Activated naive CD4-positive, alpha-beta T cell treated with anti-CD3 and anti-CD28 coated beads for 36 hours (primary cell): ENCODE data around the gene TLN1. TPM values are rescaled to one million over a fixed set of nuclear protein-coding genes. Genes with fewer than 3 reads are reported as not detected.

Experiments
- CTCF ChIA-PET: fragments of 350-600 bp; sonication (Branson Sonifier 250); formaldehyde crosslinking; loops from one replicate; lab custom pipeline; 2021; ENCODE audit warnings: antibody characterized with exemption; lab: Charles Lee
- DNase-seq: peaks from one replicate; pipeline ENCODE4 v3.0.0-alpha.2; 2020
- H3K27ac Mint-ChIP-seq: one replicate; pipeline ENCODE4 v1.8.0; 2021; ENCODE audit warnings: mild to moderate bottlenecking, mixed read lengths
- H3K27me3 Mint-ChIP-seq: one replicate; pipeline ENCODE4 v1.8.0; 2021; ENCODE audit warnings: low read depth, mixed read lengths
- H3K36me3 Mint-ChIP-seq: one replicate; pipeline ENCODE4 v1.8.0; 2021; ENCODE audit warnings: low read depth, mixed read lengths
- H3K4me1 Mint-ChIP-seq: one replicate; pipeline ENCODE4 v1.8.0; 2021; ENCODE audit warnings: low read depth, mixed read lengths
- H3K4me3 Mint-ChIP-seq: one replicate; pipeline ENCODE4 v1.8.0; 2021; ENCODE audit warnings: mild to moderate bottlenecking, moderate library complexity, mixed read lengths
- H3K9me3 Mint-ChIP-seq: one replicate; pipeline ENCODE4 v1.8.0; 2021; ENCODE audit warnings: mixed read lengths
- intact Hi-C: fragments of 100-400 bp; cut with micrococcal nuclease; formaldehyde crosslinking; loops from one replicate; pipeline ENCODE4 v1.15.1; 2023
- total RNA-seq, 2 experiments: library from RNA; stranded (reverse); gene quantifications; one replicate each; pipeline ENCODE4 v1.2.3, GENCODE V29; 2021

TLN1 gene
- total RNA-seq, 2 experiments from 2014 or later, result 190 TPM

- no peak for DNase-seq
- H3K4me3 Mint-ChIP-seq, result no peak overlapping the region
- intact Hi-C loops, result no loop called here
- no peaks in the 10 kb centered on the region for H3K9me3 Mint-ChIP-seq
- no peaks in the 10 kb centered on the region for H3K36me3 Mint-ChIP-seq
- peaks cover 3% of the 10 kb centered on the region for H3K27me3 Mint-ChIP-seq
- CTCF ChIA-PET, result interaction anchor here (0.6 to 8.1 kb wide), 3 partner anchors 16 to 563 kb away, joined by 3 to 64 read pairs (median 3); no protein-coding TSS in a partner anchor
- H3K4me1 Mint-ChIP-seq, result peaks cover 6% of the 10 kb centered on the region
- H3K27ac Mint-ChIP-seq, result no peak overlapping the region
Observed at GRCh38 chr9:35679766-35680330, 52.1 kb downstream of the TLN1 start.

GRCh38 chr9:35679091-35679490 is 52.9 kb downstream of the TLN1 start:
- Mint-ChIP-seq H3K27me3 (peaks cover 7% of the 10 kb centered on the region), H3K27ac (no peak overlapping the region), H3K36me3 (no peaks in the 10 kb centered on the region), H3K4me3 (no peak overlapping the region), H3K9me3 (no peaks in the 10 kb centered on the region), H3K4me1 (peaks cover 11% of the 10 kb centered on the region)
- CTCF ChIA-PET, result interaction anchor here (0.5 to 8.1 kb wide), 4 partner anchors 9 to 32 kb away, joined by 3 to 64 read pairs (median 4); no protein-coding TSS in a partner anchor
- intact Hi-C loops, result no loop called here
- no peak for DNase-seq

GRCh38 chr9:35675732-35676392 is 56.1 kb downstream of the TLN1 start:
- intact Hi-C loops, result no loop called here
- H3K4me1 Mint-ChIP-seq, result peaks cover 11% of the 10 kb centered on the region
- H3K27me3 Mint-ChIP-seq, result peaks cover 7% of the 10 kb centered on the region
- DNase-seq, result peak; percentile 72
- no peaks in the 10 kb centered on the region for H3K36me3 Mint-ChIP-seq
- no peaks in the 10 kb centered on the region for H3K9me3 Mint-ChIP-seq
- H3K27ac Mint-ChIP-seq, result no peak overlapping the region
- CTCF ChIA-PET, result interaction anchor here (0.7 to 10.2 kb wide), 5 partner anchors 15 to 434 kb away, joined by 3 to 86 read pairs (median 5); partner anchors contain the start of genes CCDC107 and RMRP
- H3K4me3 Mint-ChIP-seq, result peak overlapping the region; percentile 68

GRCh38 chr9:35675204-35675603 is 56.8 kb downstream of the TLN1 start:
- H3K36me3 Mint-ChIP-seq, result no peaks in the 10 kb centered on the region
- intact Hi-C loops, result no loop called here
- peaks cover 11% of the 10 kb centered on the region for H3K4me1 Mint-ChIP-seq
- H3K9me3 Mint-ChIP-seq, result no peaks in the 10 kb centered on the region
- peak overlapping the region; percentile 68 for H3K4me3 Mint-ChIP-seq
- no peak overlapping the region for H3K27ac Mint-ChIP-seq
- CTCF ChIA-PET, result interaction anchor here (1.1 to 10.2 kb wide), 4 partner anchors 14 to 29 kb away, joined by 5 to 86 read pairs (median 5); partner anchors contain the start of genes CCDC107 and RMRP
- H3K27me3 Mint-ChIP-seq, result peaks cover 7% of the 10 kb centered on the region
- DNase-seq, result no peak

GRCh38 chr9:35674025-35674361 is 58.0 kb downstream of the TLN1 start:
- no peak for DNase-seq
- peaks cover 7% of the 10 kb centered on the region for H3K27me3 Mint-ChIP-seq
- peaks cover 11% of the 10 kb centered on the region for H3K4me1 Mint-ChIP-seq
- H3K4me3 Mint-ChIP-seq, result no peak overlapping the region
- no peaks in the 10 kb centered on the region for H3K9me3 Mint-ChIP-seq
- CTCF ChIA-PET, result interaction anchor here (10.2 kb wide), 1 partner anchor 20 kb away, joined by 86 read pairs; no protein-coding TSS in a partner anchor
- intact Hi-C loops, result no loop called here
- no peaks in the 10 kb centered on the region for H3K36me3 Mint-ChIP-seq
- H3K27ac Mint-ChIP-seq, result no peak overlapping the region

GRCh38 chr9:35673132-35674024 is 58.6 kb downstream of the TLN1 start, which contains the start of gene CA9:
CA9 (plus strand) TSS chr9:35673928; CDS start chr9:35673960, 32 bp downstream.
- Mint-ChIP-seq H3K4me3 (peak within 1 kb of the TSS; percentile 20), H3K27me3 (peaks cover 7% of the 10 kb centered on the region), H3K36me3 (no peaks in the 10 kb centered on the region), H3K9me3 (no peaks in the 10 kb centered on the region), H3K27ac (no peak within 1 kb of the TSS), H3K4me1 (peaks cover 11% of the 10 kb centered on the region)
- CTCF ChIA-PET, result interaction anchor here (1.0 to 10.2 kb wide), 3 partner anchors 9 to 21 kb away, joined by 3 to 86 read pairs (median 6); partner anchors contain the start of gene ARHGEF39
- intact Hi-C loops, result no loop called here
- DNase-seq, result no peak

GRCh38 chr9:35669331-35670145 is 62.5 kb downstream of the TLN1 start:
- H3K36me3 Mint-ChIP-seq, result no peaks in the 10 kb centered on the region
- no peak overlapping the region for H3K27ac Mint-ChIP-seq
- H3K4me3 Mint-ChIP-seq, result no peak overlapping the region
- peaks cover 9% of the 10 kb centered on the region for H3K4me1 Mint-ChIP-seq
- intact Hi-C loops, result no loop called here
- peaks cover 2% of the 10 kb centered on the region for H3K27me3 Mint-ChIP-seq
- no peaks in the 10 kb centered on the region for H3K9me3 Mint-ChIP-seq
- DNase-seq, result no peak
- CTCF ChIA-PET, result interaction anchor here (0.9 to 10.2 kb wide), 4 partner anchors 9 to 61 kb away, joined by 3 to 86 read pairs (median 6); partner anchors contain the start of genes CCDC107 and RMRP

- H3K27me3 Mint-ChIP-seq, result no peaks in the 10 kb centered on the region
- no peak for DNase-seq
- H3K36me3 Mint-ChIP-seq, result peaks cover 5% of the 10 kb centered on the region
- intact Hi-C loops, result no loop called here
- peaks cover 20% of the 10 kb centered on the region for H3K4me1 Mint-ChIP-seq
- H3K9me3 Mint-ChIP-seq, result no peaks in the 10 kb centered on the region
- H3K27ac Mint-ChIP-seq, result no peak overlapping the region
- no peak overlapping the region for H3K4me3 Mint-ChIP-seq
- CTCF ChIA-PET, result interaction anchor here (0.5 to 4.7 kb wide), 2 partner anchors 29 to 67 kb away, joined by 3 to 42 read pairs; no protein-coding TSS in a partner anchor
Observed at GRCh38 chr9:35667939-35668338, 64.1 kb downstream of the TLN1 start.

GRCh38 chr9:35666549-35666948 is 65.4 kb downstream of the TLN1 start:
- H3K27me3 Mint-ChIP-seq, result no peaks in the 10 kb centered on the region
- peaks cover 19% of the 10 kb centered on the region for H3K36me3 Mint-ChIP-seq
- no peaks in the 10 kb centered on the region for H3K9me3 Mint-ChIP-seq
- intact Hi-C loops, result no loop called here
- H3K27ac Mint-ChIP-seq, result no peak overlapping the region
- H3K4me1 Mint-ChIP-seq, result peaks cover 34% of the 10 kb centered on the region
- H3K4me3 Mint-ChIP-seq, result no peak overlapping the region
- CTCF ChIA-PET, result interaction anchor here (2.2 to 5.2 kb wide), 3 partner anchors 30 to 64 kb away, joined by 9 to 42 read pairs (median 35); partner anchors contain the start of genes CREB3 and TLN1
- no peak for DNase-seq

- Mint-ChIP-seq H3K27me3 (no peaks in the 10 kb centered on the region), H3K27ac (no peak overlapping the region), H3K9me3 (no peaks in the 10 kb centered on the region), H3K36me3 (peaks cover 22% of the 10 kb centered on the region), H3K4me1 (peaks cover 37% of the 10 kb centered on the region), H3K4me3 (peak overlapping the region; percentile 82)
- CTCF ChIA-PET, result interaction anchor here (1.2 to 11.0 kb wide), 5 partner anchors 18 to 64 kb away, joined by 5 to 149 read pairs (median 35); partner anchors contain the start of genes CREB3, SIT1 and TLN1
- intact Hi-C loops, result no loop called here
- DNase-seq, result no peak
Observed at GRCh38 chr9:35666045-35666444, 66.0 kb downstream of the TLN1 start.

- intact Hi-C loops, result loop anchor here (2.0 kb wide), 1 partner anchor 25 kb away; no protein-coding TSS in a partner anchor
- H3K27ac Mint-ChIP-seq, result peak overlapping the region; percentile 67
- no peaks in the 10 kb centered on the region for H3K27me3 Mint-ChIP-seq
- no peak for DNase-seq
- no peaks in the 10 kb centered on the region for H3K9me3 Mint-ChIP-seq
- H3K4me3 Mint-ChIP-seq, result peak overlapping the region; percentile 82
- H3K36me3 Mint-ChIP-seq, result peaks cover 28% of the 10 kb centered on the region
- H3K4me1 Mint-ChIP-seq, result peaks cover 43% of the 10 kb centered on the region
- CTCF ChIA-PET, result interaction anchor here (1.2 to 11.0 kb wide), 8 partner anchors 8 to 65 kb away, joined by 5 to 149 read pairs (median 8); partner anchors contain the start of genes CA9, CD72, CREB3 and SIT1
Observed at GRCh38 chr9:35665471-35665818, 66.5 kb downstream of the TLN1 start.
